H9 (cell line): Measurements from ENCODE around the gene PITX1. TPM values are rescaled to one million over a fixed set of nuclear protein-coding genes. Genes with fewer than 3 reads are reported as not detected.

Experiments
- DNase-seq: peaks from one replicate; pipeline ENCODE4 v3.0.0-alpha.2; 2017
- H2AFZ ChIP-seq: one replicate; pipeline ENCODE4 v1.6.1; 2013; ENCODE audit warnings: mild to moderate bottlenecking, low read length, control low read depth, moderate library complexity
- H2AK5ac ChIP-seq: 2 replicates; pipeline ENCODE4 v1.6.1; 2013; ENCODE audit warnings: low read length, control low read depth, mixed read lengths; ENCODE audit not compliant: insufficient read length
- H2BK120ac ChIP-seq: one replicate; pipeline ENCODE4 v1.6.1; 2013; ENCODE audit warnings: low read depth, mild to moderate bottlenecking, low read length, control low read depth, inconsistent platforms; ENCODE audit not compliant: poor library complexity, severe bottlenecking
- H2BK12ac ChIP-seq: 2 replicates; pipeline ENCODE4 v1.6.1; 2013; ENCODE audit warnings: low read length, control low read depth, mixed read lengths, low read depth; ENCODE audit not compliant: insufficient read length
- H2BK15ac ChIP-seq: 2 replicates; pipeline ENCODE4 v1.6.1; 2013; ENCODE audit warnings: low read depth, low read length, control low read depth
- H2BK20ac ChIP-seq: one replicate; pipeline ENCODE4 v1.6.1; 2013; ENCODE audit warnings: low read depth, mild to moderate bottlenecking, low read length, control low read depth, inconsistent platforms; ENCODE audit not compliant: poor library complexity, severe bottlenecking
- H2BK5ac ChIP-seq: 2 replicates; pipeline ENCODE4 v1.6.1; 2013; ENCODE audit warnings: low read length, control low read depth, mixed read lengths; ENCODE audit not compliant: insufficient read length
- H3K14ac ChIP-seq: 2 replicates; pipeline ENCODE4 v1.6.1; 2013; ENCODE audit warnings: low read length, control low read depth; ENCODE audit not compliant: insufficient read depth
- H3K18ac ChIP-seq: 2 replicates; pipeline ENCODE4 v1.6.1; 2013; ENCODE audit warnings: low read depth, mild to moderate bottlenecking, mixed read lengths, low read length, control low read depth; ENCODE audit not compliant: insufficient read length
- H3K23ac ChIP-seq: 2 replicates; pipeline ENCODE4 v1.6.1; 2013; ENCODE audit warnings: low read length, control low read depth, mixed read lengths, low read depth; ENCODE audit not compliant: insufficient read length
- H3K23me2 ChIP-seq: 2 replicates; pipeline ENCODE4 v1.6.1; 2013; ENCODE audit warnings: low read depth, mild to moderate bottlenecking, mixed read lengths, low read length, control low read depth; ENCODE audit not compliant: insufficient read length, poor library complexity, severe bottlenecking
- H3K27ac ChIP-seq: 2 replicates; pipeline ENCODE4 v1.5.1; 2013; ENCODE audit warnings: low read length, control low read depth, mixed read lengths, low read depth; ENCODE audit not compliant: insufficient read length
- H3K27me3 ChIP-seq: 2 replicates; pipeline ENCODE4 v1.6.1; 2013; ENCODE audit warnings: low read length, control low read depth, inconsistent platforms; ENCODE audit not compliant: insufficient read depth
- H3K4ac ChIP-seq: 2 replicates; pipeline ENCODE4 v1.6.1; 2013; ENCODE audit warnings: low read depth, mild to moderate bottlenecking, control low read depth, inconsistent platforms, low read length, moderate library complexity
- H3K4me1 ChIP-seq: 2 replicates; pipeline ENCODE4 v1.6.1; 2013; ENCODE audit warnings: low read length, control low read depth, inconsistent platforms; ENCODE audit not compliant: insufficient read depth
- H3K4me2 ChIP-seq: 2 replicates; pipeline ENCODE4 v1.6.1; 2013; ENCODE audit warnings: low read length, control low read depth, mixed read lengths; ENCODE audit not compliant: insufficient read length, insufficient read depth
- H3K56ac ChIP-seq: 2 replicates; pipeline ENCODE4 v1.6.1; 2013; ENCODE audit warnings: low read depth, mild to moderate bottlenecking, mixed read lengths, low read length, control low read depth; ENCODE audit not compliant: insufficient read length
- H3K79me1 ChIP-seq: 2 replicates; pipeline ENCODE4 v1.6.1; 2013; ENCODE audit warnings: low read depth, mild to moderate bottlenecking, moderate library complexity, low read length, control low read depth, inconsistent platforms; ENCODE audit not compliant: insufficient read depth, poor library complexity, severe bottlenecking
- H3K79me2 ChIP-seq: 2 replicates; pipeline ENCODE4 v1.6.1; 2013; ENCODE audit warnings: low read length, control low read depth, inconsistent platforms; ENCODE audit not compliant: insufficient read depth
- H3K9ac ChIP-seq: 2 replicates; pipeline ENCODE4 v1.6.1; 2013; ENCODE audit warnings: low read length, control low read depth, mixed read lengths; ENCODE audit not compliant: insufficient read length; ENCODE audit errors: extremely low read depth
- H3K9me3 ChIP-seq: one replicate; pipeline ENCODE4 v1.6.1; 2013; ENCODE audit warnings: low read depth, low read length, inconsistent platforms; ENCODE audit not compliant: control insufficient read depth
- H3T11ph ChIP-seq: one replicate; pipeline ENCODE4 v1.6.1; 2013; ENCODE audit warnings: mild to moderate bottlenecking, low read length, control low read depth, inconsistent platforms
- H4K20me1 ChIP-seq: one replicate; pipeline ENCODE4 v1.6.1; 2013; ENCODE audit not compliant: control insufficient read depth, insufficient read length, insufficient read depth
- H4K5ac ChIP-seq: 2 replicates; pipeline ENCODE4 v1.6.1; 2013; ENCODE audit warnings: low read depth, mild to moderate bottlenecking, mixed read lengths, low read length, control low read depth; ENCODE audit not compliant: insufficient read length
- H4K8ac ChIP-seq: replicated peaks from 2 replicates; pipeline ENCODE4 v1.6.1; 2013; ENCODE audit warnings: low read length, control low read depth, mixed read lengths, low read depth; ENCODE audit not compliant: insufficient read length
- H4K91ac ChIP-seq: 2 replicates; pipeline ENCODE4 v1.6.1; 2013; ENCODE audit warnings: low read depth, mild to moderate bottlenecking, moderate library complexity, mixed read lengths, low read length, control low read depth; ENCODE audit not compliant: insufficient read length
- H3K27ac Mint-ChIP-seq, 3 experiments: 2 replicates in 2 of 3; 3 replicates in 1 of 3; pipeline ENCODE4 v1.8.0; 2020 to 2021; ENCODE audit warnings: mixed read lengths in 3 of 3, mild to moderate bottlenecking in 1 of 3, moderate library complexity in 1 of 3
- H3K27me3 Mint-ChIP-seq: 2 replicates; pipeline ENCODE4 v1.8.0; 2021; ENCODE audit warnings: low read depth, mild to moderate bottlenecking, moderate library complexity, mixed read lengths
- H3K36me3 Mint-ChIP-seq, 3 experiments: 2 replicates in 2 of 3; 3 replicates in 1 of 3; pipeline ENCODE4 v1.8.0; 2020 to 2021; ENCODE audit warnings: low read depth in 3 of 3, mixed read lengths in 3 of 3; ENCODE audit not compliant: insufficient read depth in 1 of 3
- H3K4me1 Mint-ChIP-seq, 2 experiments: 2 replicates each; pipeline ENCODE4 v1.8.0; 2020; ENCODE audit warnings: mixed read lengths in 2 of 2
- H3K4me3 Mint-ChIP-seq, 2 experiments: 2 replicates in 1 of 2; 3 replicates in 1 of 2; pipeline ENCODE4 v1.8.0; 2020 to 2021; ENCODE audit warnings: mild to moderate bottlenecking in 2 of 2, mixed read lengths in 2 of 2, moderate library complexity in 1 of 2
- H3K9me3 Mint-ChIP-seq, 2 experiments: 2 replicates in 1 of 2; 3 replicates in 1 of 2; pipeline ENCODE4 v1.8.0; 2020; ENCODE audit warnings: mild to moderate bottlenecking in 2 of 2, mixed read lengths in 2 of 2, moderate library complexity in 1 of 2
- WGBS: extraction: QIAGEN DNeasy Blood & Tissue Kit; methylation state at CpG from one replicate; pipeline ENCODE4 v1.1.7; 2013; ENCODE audit warnings: missing lambda C conversion rate, low lambda C conversion rate, mixed read lengths; ENCODE audit not compliant: insufficient read length; ENCODE audit errors: extremely low coverage; 5-methylcytosine and 5-hydroxymethylcytosine counted together
- total RNA-seq: library from RNA; stranded (reverse); gene quantifications from 2 replicates; pipeline ENCODE4 v1.2.1, GENCODE V29; 2021
- TF ChIP-seq, protein P1 (sequence below): fragments of 200-600 bp; sonication (generic); conservative IDR thresholded peaks from 3 replicates; pipeline ENCODE4 v1.8.0; 2021; ENCODE audit warnings: antibody characterized with exemption, mild to moderate bottlenecking

PITX1 gene
- total RNA-seq, 1 experiment from 2014 or later, result not detected

DNA sequence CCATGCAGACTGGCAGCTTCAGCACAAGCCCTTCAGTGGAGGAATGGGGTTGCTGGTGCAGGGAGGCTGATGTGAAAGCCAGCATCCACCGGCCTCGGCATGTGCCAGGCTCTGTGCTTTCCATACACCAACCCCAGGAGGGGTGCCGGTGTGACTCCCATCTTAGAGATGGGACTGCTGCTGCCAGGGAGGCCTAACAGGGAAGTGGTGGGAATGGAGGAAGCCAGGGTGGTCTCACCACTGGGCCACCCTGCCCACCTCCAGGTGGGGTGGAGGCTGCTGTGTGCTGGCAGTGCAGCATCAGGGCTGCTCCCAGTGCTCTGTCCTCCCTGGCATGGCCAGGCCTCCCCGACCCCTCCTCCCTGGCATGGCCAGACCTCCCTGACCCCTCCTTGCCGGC lies 32.8 kb upstream of the PITX1 start:
- Histone ChIP-seq H4K5ac (no peak overlapping the region), H2BK5ac (no peak overlapping the region), H3T11ph (no peak overlapping the region), H3K14ac (no peak overlapping the region), H2AK5ac (no peak overlapping the region), H3K23me2 (no peaks in the 10 kb centered on the region), H4K8ac (no peak overlapping the region), H2AFZ (no peak overlapping the region), H3K27me3 (no peaks in the 10 kb centered on the region; the same call in 1 of the 2 replicates), H3K79me1 (no peaks in the 10 kb centered on the region), H3K56ac (no peak overlapping the region), H4K91ac (no peak overlapping the region), H4K20me1 (no peaks in the 10 kb centered on the region), H2BK120ac (no peak overlapping the region), H3K18ac (no peak overlapping the region), H3K9me3 (no peaks in the 10 kb centered on the region), H2BK12ac (no peak overlapping the region), H3K23ac (no peak overlapping the region), H3K4me1 (no peaks in the 10 kb centered on the region), H3K79me2 (no peaks in the 10 kb centered on the region), H3K4ac (no peak overlapping the region), H3K27ac (no peak overlapping the region), H3K4me2 (no peak overlapping the region), H2BK15ac (no peak overlapping the region), H3K9ac (no peak overlapping the region), H2BK20ac (no peak overlapping the region)
- H3K36me3 Mint-ChIP-seq, result no peaks in the 10 kb centered on the region
- no CpG with 5 or more reads among the region's 5 CpGs for WGBS
- TF ChIP-seq, protein P1, sequence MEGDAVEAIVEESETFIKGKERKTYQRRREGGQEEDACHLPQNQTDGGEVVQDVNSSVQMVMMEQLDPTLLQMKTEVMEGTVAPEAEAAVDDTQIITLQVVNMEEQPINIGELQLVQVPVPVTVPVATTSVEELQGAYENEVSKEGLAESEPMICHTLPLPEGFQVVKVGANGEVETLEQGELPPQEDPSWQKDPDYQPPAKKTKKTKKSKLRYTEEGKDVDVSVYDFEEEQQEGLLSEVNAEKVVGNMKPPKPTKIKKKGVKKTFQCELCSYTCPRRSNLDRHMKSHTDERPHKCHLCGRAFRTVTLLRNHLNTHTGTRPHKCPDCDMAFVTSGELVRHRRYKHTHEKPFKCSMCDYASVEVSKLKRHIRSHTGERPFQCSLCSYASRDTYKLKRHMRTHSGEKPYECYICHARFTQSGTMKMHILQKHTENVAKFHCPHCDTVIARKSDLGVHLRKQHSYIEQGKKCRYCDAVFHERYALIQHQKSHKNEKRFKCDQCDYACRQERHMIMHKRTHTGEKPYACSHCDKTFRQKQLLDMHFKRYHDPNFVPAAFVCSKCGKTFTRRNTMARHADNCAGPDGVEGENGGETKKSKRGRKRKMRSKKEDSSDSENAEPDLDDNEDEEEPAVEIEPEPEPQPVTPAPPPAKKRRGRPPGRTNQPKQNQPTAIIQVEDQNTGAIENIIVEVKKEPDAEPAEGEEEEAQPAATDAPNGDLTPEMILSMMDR, result no peak
- H3K4me3 Mint-ChIP-seq, result no peak overlapping the region
- H3K27me3 Mint-ChIP-seq, result peaks cover 100% of the 10 kb centered on the region
- peaks cover 10 to 11% of the 10 kb centered on the region in 2 experiments for H3K4me1 Mint-ChIP-seq
- no peak overlapping the region for H3K27ac Mint-ChIP-seq
- DNase-seq, result no peak
- no peaks in the 10 kb centered on the region; a peak in 1 of 5 replicates for H3K9me3 Mint-ChIP-seq
